Measurements from ENCODE around the gene PXT1.
"Not testable (repeated sequence)": the region's sequence is repeated elsewhere in the genome, so short reads cannot be mapped to it uniquely, and the experiment has no call there.

PXT1 gene

GRCh38 chr6:36442671-36443470, at the start of gene PXT1, which contains the start of gene KCTD20:
Gene PXT1 (minus strand): TSS chr6:36442854. CDS start chr6:36426082, 16,772 bp downstream.
Gene KCTD20 (plus strand): TSS chr6:36443000. CDS start chr6:36470098, 27,098 bp downstream.
- peak; percentile 87 for DNase-seq (ENCODE audit: low read depth)

- DNase-seq (ENCODE audit: low read depth) = no peak
These were observed 49.4 kb upstream of the PXT1 start for GRCh38 chr6:36492092-36492491.

GRCh38 chr6:36491378-36491965, 48.8 kb upstream of the PXT1 start:
- no peak for DNase-seq (ENCODE audit: low read depth)

- DNase-seq (ENCODE audit: low read depth) = no peak
These were observed 46.8 kb upstream of the PXT1 start for GRCh38 chr6:36489426-36489825.

- no peak for DNase-seq (ENCODE audit: low read depth)
These were observed 45.6 kb upstream of the PXT1 start for GRCh38 chr6:36488221-36488620.

GRCh38 chr6:36487698-36488097, 45.0 kb upstream of the PXT1 start:
- no peak for DNase-seq (ENCODE audit: low read depth)

GRCh38 chr6:36484736-36485135, 42.1 kb upstream of the PXT1 start:
- DNase-seq (ENCODE audit: low read depth) = no peak

GRCh38 chr6:36483326-36483725, 40.7 kb upstream of the PXT1 start:
- DNase-seq (ENCODE audit: low read depth) = not testable (repeated sequence)

- no peak for DNase-seq (ENCODE audit: low read depth)
These were observed 36.6 kb upstream of the PXT1 start for GRCh38 chr6:36479256-36479655.

- no peak for DNase-seq (ENCODE audit: low read depth)
These were observed 35.4 kb upstream of the PXT1 start for GRCh38 chr6:36478051-36478526.

GRCh38 chr6:36469946-36470345, 27.3 kb upstream of the PXT1 start:
- no peak for DNase-seq (ENCODE audit: low read depth)

GRCh38 chr6:36469148-36469661, 26.6 kb upstream of the PXT1 start:
- DNase-seq (ENCODE audit: low read depth) = no peak

- no peak for DNase-seq (ENCODE audit: low read depth)
These were observed 25.0 kb upstream of the PXT1 start for GRCh38 chr6:36467625-36468024.

- DNase-seq (ENCODE audit: low read depth) = no peak
These were observed 21.6 kb upstream of the PXT1 start for GRCh38 chr6:36464233-36464632.

GRCh38 chr6:36463676-36464075, 21.0 kb upstream of the PXT1 start:
- DNase-seq (ENCODE audit: low read depth) = no peak

- DNase-seq (ENCODE audit: low read depth) = no peak
These were observed 19.0 kb upstream of the PXT1 start for GRCh38 chr6:36461646-36462045.

- no peak for DNase-seq (ENCODE audit: low read depth)
These were observed 18.3 kb upstream of the PXT1 start for GRCh38 chr6:36460916-36461315.

GRCh38 chr6:36459501-36459900, 16.8 kb upstream of the PXT1 start:
- DNase-seq (ENCODE audit: low read depth) = no peak

- DNase-seq (ENCODE audit: low read depth) = no peak
These were observed 12.9 kb upstream of the PXT1 start for GRCh38 chr6:36455486-36456027.

- not testable (repeated sequence) for DNase-seq (ENCODE audit: low read depth)
These were observed 10.2 kb upstream of the PXT1 start for GRCh38 chr6:36452897-36453296.

- not testable (repeated sequence) for DNase-seq (ENCODE audit: low read depth)
These were observed 6.5 kb upstream of the PXT1 start for GRCh38 chr6:36449173-36449572.

- no peak for DNase-seq (ENCODE audit: low read depth)
These were observed 3.0 kb upstream of the PXT1 start for GRCh38 chr6:36445621-36446020.

- no peak for DNase-seq (ENCODE audit: low read depth)
These were observed 1.8 kb upstream of the PXT1 start for GRCh38 chr6:36444470-36444869.
